Measurements from ENCODE around the gene GPR18.

GPR18 gene

DNA sequence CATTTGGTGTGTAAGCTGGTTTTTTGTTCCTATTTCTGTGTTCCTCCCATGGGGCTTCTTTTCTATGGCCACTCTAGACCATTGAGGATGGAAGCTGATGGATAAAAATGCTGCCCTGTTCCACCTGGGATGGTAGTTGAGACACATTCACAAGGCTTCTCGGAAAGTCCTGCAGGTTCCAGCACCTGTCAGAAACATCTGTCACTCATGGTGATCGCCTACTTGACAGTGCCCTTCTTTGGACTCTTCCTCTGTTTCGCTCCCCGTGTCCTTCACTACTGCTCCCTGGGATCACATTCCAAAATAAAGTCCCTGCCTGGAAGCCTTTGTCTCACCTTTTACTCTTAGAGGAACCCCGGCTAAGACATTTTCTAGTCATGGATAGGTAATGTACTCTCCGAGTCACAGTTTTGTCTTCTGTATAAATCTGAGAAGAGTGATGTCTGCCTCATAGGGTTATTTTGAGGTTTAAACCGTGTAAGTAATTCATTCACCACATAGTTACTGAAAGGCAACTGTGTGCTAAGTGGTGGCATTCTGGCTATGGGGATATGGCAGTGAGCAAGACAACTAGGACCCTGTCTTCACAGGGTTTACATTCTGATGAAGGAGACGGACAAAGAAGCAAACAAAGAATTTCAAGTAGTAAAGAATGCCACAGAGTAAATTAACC lies 36.5 kb downstream of the GPR18 start:
- TF ChIP-seq, protein P1, sequence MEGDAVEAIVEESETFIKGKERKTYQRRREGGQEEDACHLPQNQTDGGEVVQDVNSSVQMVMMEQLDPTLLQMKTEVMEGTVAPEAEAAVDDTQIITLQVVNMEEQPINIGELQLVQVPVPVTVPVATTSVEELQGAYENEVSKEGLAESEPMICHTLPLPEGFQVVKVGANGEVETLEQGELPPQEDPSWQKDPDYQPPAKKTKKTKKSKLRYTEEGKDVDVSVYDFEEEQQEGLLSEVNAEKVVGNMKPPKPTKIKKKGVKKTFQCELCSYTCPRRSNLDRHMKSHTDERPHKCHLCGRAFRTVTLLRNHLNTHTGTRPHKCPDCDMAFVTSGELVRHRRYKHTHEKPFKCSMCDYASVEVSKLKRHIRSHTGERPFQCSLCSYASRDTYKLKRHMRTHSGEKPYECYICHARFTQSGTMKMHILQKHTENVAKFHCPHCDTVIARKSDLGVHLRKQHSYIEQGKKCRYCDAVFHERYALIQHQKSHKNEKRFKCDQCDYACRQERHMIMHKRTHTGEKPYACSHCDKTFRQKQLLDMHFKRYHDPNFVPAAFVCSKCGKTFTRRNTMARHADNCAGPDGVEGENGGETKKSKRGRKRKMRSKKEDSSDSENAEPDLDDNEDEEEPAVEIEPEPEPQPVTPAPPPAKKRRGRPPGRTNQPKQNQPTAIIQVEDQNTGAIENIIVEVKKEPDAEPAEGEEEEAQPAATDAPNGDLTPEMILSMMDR (IDR thresholded peaks at IDR 0.05; ENCODE audit: insufficient read depth, low read depth, low read length, missing control alignments): no peak
- H3K4me3 ChIP-seq (ENCODE audit: low read depth, low read length): no peak overlapping the region
- no peak for DNase-seq (ENCODE audit: low read depth)

DNA sequence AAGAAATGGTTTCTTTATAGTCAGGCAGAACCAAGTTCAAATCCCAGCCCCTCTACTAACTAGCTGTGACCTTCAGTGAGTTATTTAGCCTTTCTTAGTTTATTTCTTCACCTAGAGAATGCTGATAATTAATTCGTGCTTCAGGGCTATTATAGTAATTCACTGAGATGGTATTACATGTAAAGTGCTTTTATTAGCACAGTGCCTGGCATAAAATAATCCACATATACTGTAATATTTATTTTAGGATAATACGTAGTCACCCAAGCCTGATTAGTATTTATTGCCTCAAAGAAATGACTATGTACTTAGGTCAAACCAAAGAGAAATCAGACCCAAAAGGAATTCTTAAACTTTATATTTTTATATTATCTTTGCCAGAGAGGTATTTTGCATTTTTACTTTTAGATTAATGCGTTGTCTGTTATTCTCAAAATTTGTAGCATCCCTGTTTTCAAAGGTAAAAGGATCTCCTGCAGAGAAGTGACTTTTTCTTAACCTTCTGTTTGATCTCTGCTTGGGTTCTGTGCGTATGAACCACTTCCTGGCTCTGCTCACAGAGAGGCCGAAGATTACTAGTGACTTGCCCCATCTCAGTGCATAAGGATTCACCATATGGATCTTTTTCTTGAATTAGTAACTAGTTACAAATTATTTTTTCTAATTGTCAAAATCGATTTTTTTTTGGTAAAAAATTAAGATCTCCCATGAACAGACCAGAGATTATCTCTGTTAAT lies 37.8 kb downstream of the GPR18 start:
- no peak overlapping the region for H3K4me3 ChIP-seq (ENCODE audit: low read depth, low read length)
- TF ChIP-seq, protein P1 (IDR thresholded peaks at IDR 0.05; ENCODE audit: insufficient read depth, low read depth, low read length, missing control alignments): no peak
- DNase-seq (ENCODE audit: low read depth): no peak

DNA sequence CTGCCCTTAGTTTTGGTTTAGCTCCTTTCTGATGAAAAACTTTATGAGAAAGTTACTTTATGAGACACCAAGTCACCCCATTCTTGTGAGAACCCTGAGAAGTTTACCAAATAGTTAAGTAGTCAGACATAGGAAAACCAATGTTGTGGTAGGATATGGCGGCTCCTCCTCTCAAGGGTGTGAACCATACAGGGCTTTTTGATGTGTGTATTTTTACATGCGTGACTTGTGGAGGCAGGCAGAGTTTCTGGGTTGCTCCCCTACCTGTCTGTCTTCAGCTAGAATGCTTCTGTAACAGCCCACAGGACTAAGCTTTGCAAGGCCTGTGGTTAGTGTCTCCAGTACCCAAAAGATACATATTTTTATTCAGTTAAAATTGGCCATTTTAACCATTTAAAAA lies 39.2 kb downstream of the GPR18 start:
- TF ChIP-seq, protein P1 (IDR thresholded peaks at IDR 0.05; ENCODE audit: insufficient read depth, low read depth, low read length, missing control alignments): no peak
- peak; percentile 54 for DNase-seq (ENCODE audit: low read depth)
- no peak overlapping the region for H3K4me3 ChIP-seq (ENCODE audit: low read depth, low read length)

GRCh38 chr13:99218545-99218944 lies 39.6 kb downstream of the GPR18 start:
- no peak overlapping the region for H3K4me3 ChIP-seq (ENCODE audit: low read depth, low read length)
- DNase-seq (ENCODE audit: low read depth): no peak
- TF ChIP-seq, protein P1 (IDR thresholded peaks at IDR 0.05; ENCODE audit: insufficient read depth, low read depth, low read length, missing control alignments): no peak

- TF ChIP-seq, protein P1 (IDR thresholded peaks at IDR 0.05; ENCODE audit: insufficient read depth, low read depth, low read length, missing control alignments): no peak
- DNase-seq (ENCODE audit: low read depth): no peak
- no peak overlapping the region for H3K4me3 ChIP-seq (ENCODE audit: low read depth, low read length)
These were observed 40.1 kb downstream of the GPR18 start for GRCh38 chr13:99218126-99218525.

DNA sequence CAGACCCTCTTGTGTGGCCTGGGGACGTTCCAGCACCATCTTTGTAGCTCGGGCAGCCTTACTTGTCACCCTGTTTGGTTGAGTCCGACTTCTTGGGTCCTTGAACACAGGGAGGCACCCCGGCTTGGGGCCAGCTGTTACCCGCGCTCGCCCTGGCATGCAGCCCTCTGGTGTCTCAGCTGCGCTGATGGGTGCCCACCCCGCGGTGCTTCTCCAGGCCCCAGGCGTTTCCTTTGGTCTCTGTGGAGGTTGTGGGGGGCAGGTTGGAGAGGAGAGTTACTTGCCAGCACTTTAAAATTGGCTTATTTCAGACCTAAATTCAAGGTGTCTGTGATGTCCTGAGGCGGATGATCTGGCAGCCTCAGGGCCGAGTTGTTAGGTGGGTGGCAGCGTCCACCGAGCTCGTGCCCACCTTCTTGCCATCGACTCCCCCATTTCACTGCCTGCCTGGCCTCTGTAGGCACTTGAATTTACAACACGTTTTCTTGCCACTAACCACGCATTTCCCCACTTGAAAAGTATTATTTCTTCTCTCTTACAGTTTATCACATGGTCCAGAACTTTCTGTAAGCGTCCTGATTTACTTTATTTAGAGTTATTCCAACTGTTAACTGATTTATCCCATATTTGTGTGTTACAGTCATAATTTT lies 40.6 kb downstream of the GPR18 start:
- TF ChIP-seq, protein P1 (IDR thresholded peaks at IDR 0.05; ENCODE audit: insufficient read depth, low read depth, low read length, missing control alignments): no peak
- no peak for DNase-seq (ENCODE audit: low read depth)
- no peak overlapping the region for H3K4me3 ChIP-seq (ENCODE audit: low read depth, low read length)
